GM12892 (cell line): ENCODE measurements around the gene MYO16.

Experiments used
- POLR2A ChIP-seq: IDR thresholded peaks from 2 replicates; pipeline ENCODE4 v1.6.1; 2011; ENCODE audit warnings: low read depth, low read length, control low read depth
- POLR2AphosphoS5 ChIP-seq: IDR thresholded peaks from 2 replicates; pipeline ENCODE4 v1.6.1; 2011; ENCODE audit warnings: low read depth, low read length, control low read depth

DNA sequence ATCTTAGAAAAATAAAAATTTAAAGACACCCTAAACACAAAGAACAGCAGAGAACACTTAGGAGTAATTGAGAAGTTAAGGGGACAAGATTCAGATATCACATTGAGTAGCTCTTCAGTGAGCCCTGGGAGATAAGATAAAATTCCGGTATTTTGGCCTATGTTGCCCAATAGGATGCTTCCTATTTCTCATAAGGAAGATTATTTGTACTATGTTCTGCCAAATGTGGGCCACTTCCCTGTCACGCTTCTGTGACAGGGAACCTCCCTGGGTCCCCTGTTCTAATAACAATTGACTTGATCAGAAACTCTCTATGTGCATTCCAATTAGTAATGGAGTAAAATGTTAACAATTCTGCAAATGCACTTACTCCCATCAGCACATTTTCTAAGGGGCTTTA lies 310.7 kb downstream of the MYO16 start:
- no peak for TF ChIP-seq POLR2A
- TF ChIP-seq POLR2AphosphoS5 = no peak
